ENCODE measurements around the gene ZFP14. TPM values are rescaled to one million over a fixed set of nuclear protein-coding genes. Genes with fewer than 3 reads are reported as not detected.

The ZFP14 gene
- total RNA-seq (25.6 TPM), polyA plus RNA-seq (2.2 TPM)

DNA sequence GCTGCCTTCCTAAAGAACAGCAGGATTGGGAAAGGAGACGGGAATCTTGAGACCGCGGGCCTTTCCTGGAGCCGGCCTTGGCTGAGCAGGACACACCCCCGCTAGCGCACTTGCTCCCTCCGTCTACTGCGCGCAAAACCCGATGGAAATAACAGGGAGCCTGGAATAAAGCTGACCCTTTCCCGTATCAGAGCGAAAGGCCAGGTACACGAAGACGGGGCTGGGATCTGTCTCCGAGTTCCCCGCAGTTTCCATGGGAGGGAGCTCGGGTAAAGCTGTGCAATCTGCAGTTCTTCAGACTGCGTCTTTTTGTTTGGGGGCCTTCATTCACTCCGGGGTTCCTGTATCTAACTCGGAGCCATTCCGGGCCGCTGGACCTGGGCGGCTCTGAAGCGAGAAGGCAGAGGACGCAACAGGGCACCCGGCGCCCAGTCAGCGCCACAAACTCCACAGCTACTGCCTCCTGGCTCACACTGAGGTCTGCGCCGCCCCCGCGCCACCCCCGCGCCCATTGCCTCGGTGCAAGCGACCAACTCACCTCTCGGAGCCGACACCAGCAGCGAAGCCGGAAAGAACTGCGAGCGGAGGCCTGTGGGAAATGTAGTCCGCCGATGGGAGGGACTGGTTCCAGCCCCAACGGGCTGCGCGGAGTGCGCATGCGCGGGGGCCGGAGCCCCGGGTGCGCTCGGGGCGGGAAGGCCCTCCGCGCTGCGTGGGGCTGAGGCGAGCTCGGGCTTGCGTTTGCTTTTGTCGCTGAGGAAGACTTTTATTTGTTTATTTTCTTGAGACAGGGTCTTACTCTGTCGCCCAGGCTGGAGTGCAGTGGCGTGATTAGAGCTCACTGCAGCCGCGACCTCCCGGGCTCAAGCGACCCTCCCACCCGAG lies at the start of gene ZFP14:
Gene ZFP14, minus strand, starts transcription at position 577 of the 885 bp plus-strand sequence. CDS start 11,309 bp downstream, outside the sequence.
- Histone ChIP-seq H3K4me3 (ENCODE audit: low read depth, low read length) (peak within 1 kb of the TSS; percentile 69), H3K27ac (ENCODE audit: low read depth) (peak within 1 kb of the TSS; percentile 84), H3K4me1 (ENCODE audit: insufficient read depth) (no peaks in the 10 kb centered on the region), H3K36me3 (ENCODE audit: insufficient read depth) (no peaks in the 10 kb centered on the region)
- peak; percentile 81 for DNase-seq (ENCODE audit: extremely low spot score)
- 3% methylated on average over 69 of the region's 69 CpGs for WGBS

DNA sequence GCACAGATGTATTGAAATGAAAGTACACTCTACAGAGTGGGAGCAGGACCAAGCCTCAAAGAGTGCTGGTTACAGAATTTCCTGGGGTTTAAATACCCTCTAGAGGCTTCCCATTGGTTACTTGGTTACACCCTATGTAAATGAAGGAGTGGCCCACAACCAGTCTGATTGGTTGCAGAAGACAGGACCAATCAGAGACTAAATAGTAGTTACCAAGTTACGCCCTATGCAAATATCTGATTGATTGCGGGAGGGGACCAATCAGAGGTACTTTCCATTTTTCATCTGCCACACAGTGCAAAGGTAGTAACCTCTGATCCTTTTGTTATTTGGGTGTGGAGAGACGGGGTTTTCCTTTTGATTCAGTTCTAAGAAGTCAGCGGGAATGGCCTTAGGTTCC lies 44.9 kb upstream of the ZFP14 start:
- WGBS, result 92% methylated on average over 4 of the region's 4 CpGs
- Histone ChIP-seq H3K4me3 (ENCODE audit: low read depth, low read length) (no peak overlapping the region), H3K36me3 (ENCODE audit: insufficient read depth) (no peaks in the 10 kb centered on the region), H3K4me1 (ENCODE audit: insufficient read depth) (no peaks in the 10 kb centered on the region), H3K27ac (ENCODE audit: low read depth) (no peak overlapping the region)
- no peak for DNase-seq (ENCODE audit: extremely low spot score)

DNA sequence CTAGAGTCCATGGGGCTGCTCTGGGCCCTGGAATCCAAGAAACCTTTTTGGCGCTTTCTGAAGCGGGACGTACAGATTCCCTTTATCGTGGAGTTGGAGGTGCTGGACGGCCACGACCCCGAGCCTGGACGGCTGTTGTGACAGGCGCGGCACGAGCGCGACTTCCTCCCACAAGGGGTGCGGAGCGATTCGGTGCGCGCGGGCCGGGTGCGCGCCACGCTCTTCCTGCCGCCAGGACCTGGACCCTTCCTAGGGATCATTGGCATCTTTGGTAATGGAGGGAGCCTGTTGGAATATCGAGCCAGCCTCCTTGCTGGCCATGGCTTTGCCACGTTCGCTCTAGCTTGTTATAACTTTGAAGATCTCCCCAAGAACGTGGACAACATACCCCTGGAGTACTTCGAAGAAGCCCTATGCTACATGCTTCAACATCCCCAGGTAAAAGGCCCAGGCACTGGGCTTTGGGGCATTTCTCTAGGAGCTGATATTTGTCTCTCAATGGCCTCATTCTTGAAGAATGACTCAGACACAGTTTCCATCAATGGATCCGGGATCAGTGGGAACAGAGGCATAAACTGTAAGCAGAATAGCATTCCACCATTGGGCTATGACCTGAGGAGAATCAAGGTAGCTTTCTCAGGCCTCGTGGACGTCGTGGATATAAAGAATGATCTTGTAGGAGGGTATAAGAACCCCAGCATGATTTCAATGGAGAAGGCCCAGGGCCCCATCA lies 42.9 kb upstream of the ZFP14 start:
- H3K4me3 ChIP-seq (ENCODE audit: low read depth, low read length), result peak overlapping the region; percentile 26
- DNase-seq (ENCODE audit: extremely low spot score), result no peak
- H3K4me1 ChIP-seq (ENCODE audit: insufficient read depth), result no peaks in the 10 kb centered on the region
- H3K36me3 ChIP-seq (ENCODE audit: insufficient read depth), result no peaks in the 10 kb centered on the region
- no peak overlapping the region for H3K27ac ChIP-seq (ENCODE audit: low read depth)
- WGBS, result 19% methylated on average over 33 of the region's 33 CpGs

DNA sequence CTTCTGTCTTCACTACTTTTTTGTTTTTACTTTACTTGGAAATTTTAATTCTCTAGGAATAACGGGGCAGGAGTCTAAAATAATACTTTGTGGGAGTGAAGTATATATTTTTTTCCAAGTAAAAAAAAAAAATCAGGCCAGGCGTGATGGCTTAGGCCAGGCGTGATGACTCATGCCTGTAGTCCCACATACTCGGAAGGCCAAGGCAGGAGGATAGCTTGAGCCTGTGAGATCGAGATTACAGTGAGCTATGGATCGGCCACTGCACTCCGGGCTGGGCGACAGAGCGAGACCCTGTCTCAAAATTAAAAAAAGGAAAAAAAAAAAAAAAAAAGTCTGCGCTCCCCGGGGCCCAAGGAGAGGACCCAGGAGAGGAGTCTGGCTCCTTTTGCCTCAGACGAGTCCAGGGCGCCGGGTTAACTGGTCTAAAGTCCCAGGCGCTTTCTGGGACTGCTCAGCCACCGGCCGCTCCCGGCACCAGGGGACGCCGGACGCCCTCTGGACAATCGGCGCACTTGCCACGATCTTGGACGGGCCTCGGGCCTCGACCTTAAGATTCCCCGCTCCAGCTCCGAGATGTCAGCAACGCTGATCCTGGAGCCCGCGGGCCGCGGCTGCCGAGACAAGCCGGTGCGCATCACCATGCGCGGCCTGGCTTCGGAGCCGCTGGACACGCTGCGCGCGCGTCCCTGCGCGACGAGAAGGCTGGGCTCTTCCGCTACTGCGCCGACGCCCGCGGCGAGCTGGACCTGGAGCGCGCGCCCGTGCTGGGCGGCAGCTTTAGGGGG lies 42.2 kb upstream of the ZFP14 start:
- Histone ChIP-seq H3K36me3 (ENCODE audit: insufficient read depth) (no peaks in the 10 kb centered on the region), H3K4me1 (ENCODE audit: insufficient read depth) (no peaks in the 10 kb centered on the region), H3K4me3 (ENCODE audit: low read depth, low read length) (peak overlapping the region; percentile 26), H3K27ac (ENCODE audit: low read depth) (no peak overlapping the region)
- no peak for DNase-seq (ENCODE audit: extremely low spot score)
- 7% methylated on average over 61 of the region's 61 CpGs for WGBS

DNA sequence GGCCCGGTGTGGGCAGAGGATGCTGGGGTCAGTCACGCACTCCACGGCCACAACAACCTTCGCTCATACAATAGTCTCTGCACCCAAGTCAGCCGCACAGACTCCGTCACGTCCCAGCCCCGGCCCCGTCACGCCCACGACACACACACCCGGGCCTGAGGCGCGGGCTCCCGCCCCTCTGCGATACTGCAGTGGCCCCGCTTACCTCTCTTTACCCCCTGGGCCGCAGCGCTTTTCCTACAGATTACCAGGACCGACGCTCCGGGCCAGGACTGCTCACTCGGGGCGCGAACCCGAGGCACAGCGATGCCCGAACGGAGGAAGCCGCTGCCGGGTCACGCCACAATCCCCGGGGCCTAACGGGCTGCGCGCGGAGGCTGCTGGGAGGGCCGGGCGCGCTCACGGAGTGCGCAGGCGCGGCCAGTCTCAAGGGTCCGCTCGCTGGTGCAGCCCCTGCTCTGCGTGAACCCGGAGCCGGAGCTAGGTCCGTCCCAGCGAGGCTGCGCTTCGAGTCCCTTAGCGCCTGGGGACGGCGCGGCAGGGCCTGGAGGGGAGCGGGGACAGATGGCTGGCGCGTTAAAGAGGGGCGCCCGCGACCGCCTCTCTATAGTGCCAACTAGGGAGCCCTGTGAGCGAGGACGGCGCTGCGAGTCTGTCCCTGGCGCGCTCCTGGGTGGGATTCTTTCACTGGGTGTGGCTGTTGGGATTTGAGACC lies 39.4 kb upstream of the ZFP14 start, which contains the start of gene ZFP82:
Gene ZFP82, minus strand, starts transcription at position 358 of the 715 bp plus-strand sequence. CDS start 8,855 bp downstream, outside the sequence.
- DNase-seq (ENCODE audit: extremely low spot score), result peak; percentile 43
- peak within 1 kb of the TSS; percentile 78 for H3K27ac ChIP-seq (ENCODE audit: low read depth)
- H3K4me3 ChIP-seq (ENCODE audit: low read depth, low read length), result peak within 1 kb of the TSS; percentile 81
- under 1% methylated on average over 70 of the region's 70 CpGs for WGBS
- no peaks in the 10 kb centered on the region for H3K36me3 ChIP-seq (ENCODE audit: insufficient read depth)
- H3K4me1 ChIP-seq (ENCODE audit: insufficient read depth), result no peaks in the 10 kb centered on the region

DNA sequence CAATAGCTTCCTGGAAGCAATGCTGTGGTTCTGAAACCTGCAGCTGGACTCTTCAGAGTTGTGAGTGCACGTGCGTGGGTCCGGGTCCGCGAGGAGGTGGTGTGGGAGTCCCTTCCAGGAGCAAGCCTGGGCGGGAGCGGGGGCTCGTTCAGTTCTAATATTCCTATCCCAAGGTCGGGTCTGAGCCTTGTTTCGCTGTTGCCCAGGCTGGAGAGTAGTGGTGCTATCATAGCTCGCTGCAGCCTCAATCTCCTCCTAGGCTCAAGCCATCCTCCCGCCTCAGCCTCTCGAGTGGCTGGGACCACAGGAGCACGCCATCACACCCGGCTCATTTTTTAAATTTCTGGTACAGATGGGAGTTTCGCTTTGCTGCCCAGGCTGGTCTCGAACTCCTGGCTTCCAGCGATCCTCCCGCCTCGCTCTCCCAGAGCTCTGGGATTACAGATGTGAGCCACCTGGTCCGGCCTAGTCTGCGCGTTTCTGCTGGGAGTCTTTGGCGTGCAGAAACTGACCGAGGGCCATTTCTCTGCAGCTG lies 38.8 kb upstream of the ZFP14 start:
- Histone ChIP-seq H3K4me3 (ENCODE audit: low read depth, low read length) (peak overlapping the region; percentile 81), H3K4me1 (ENCODE audit: insufficient read depth) (no peaks in the 10 kb centered on the region), H3K27ac (ENCODE audit: low read depth) (peak overlapping the region; percentile 78), H3K36me3 (ENCODE audit: insufficient read depth) (no peaks in the 10 kb centered on the region)
- DNase-seq (ENCODE audit: extremely low spot score), result peak; percentile 5
- WGBS, result 13% methylated on average over 25 of the region's 25 CpGs

DNA sequence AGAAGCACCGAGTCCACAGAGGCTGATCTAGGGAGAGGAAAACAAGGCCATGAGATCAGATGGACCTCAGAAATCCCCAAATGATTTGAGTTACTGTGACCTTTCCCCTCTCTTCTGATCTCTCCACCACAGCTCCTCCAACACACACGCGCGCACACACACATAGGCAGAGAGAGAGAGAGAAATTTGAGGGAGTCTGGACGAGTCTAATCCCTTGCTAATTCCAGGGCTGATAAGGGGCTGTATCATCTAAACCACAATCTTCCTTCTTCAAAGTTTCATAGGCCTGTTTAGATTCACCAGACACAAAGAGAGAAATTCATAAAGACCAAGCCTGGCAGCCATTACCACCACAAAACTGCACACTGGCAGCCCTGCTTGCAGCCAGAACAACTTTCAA lies 30.8 kb upstream of the ZFP14 start:
- DNase-seq (ENCODE audit: extremely low spot score), result no peak
- WGBS, result 66% methylated on average over 5 of the region's 5 CpGs
- H3K27ac ChIP-seq (ENCODE audit: low read depth), result no peak overlapping the region
- H3K36me3 ChIP-seq (ENCODE audit: insufficient read depth), result peaks cover 9% of the 10 kb centered on the region
- no peaks in the 10 kb centered on the region for H3K4me1 ChIP-seq (ENCODE audit: insufficient read depth)
- no peak overlapping the region for H3K4me3 ChIP-seq (ENCODE audit: low read depth, low read length)

DNA sequence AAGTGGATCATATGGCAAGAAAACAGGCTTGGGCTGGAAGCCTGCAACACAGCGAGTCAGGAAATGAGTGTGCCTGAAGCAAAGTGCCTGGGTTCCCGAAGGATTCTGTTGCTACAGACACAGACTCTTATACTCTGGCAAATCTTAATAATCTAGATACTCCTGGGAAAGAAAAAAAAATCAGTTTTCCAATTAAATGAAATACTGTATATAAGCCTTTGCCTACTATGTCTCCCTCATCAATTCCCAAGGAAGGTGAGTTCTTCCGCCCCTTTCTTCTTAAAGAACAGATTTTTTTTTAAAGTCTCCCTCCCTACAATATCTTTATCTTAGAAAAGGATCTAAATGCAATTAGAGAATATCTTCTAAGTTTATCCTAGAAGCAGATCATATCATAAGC lies 29.1 kb upstream of the ZFP14 start:
- Histone ChIP-seq H3K4me1 (ENCODE audit: insufficient read depth) (no peaks in the 10 kb centered on the region), H3K4me3 (ENCODE audit: low read depth, low read length) (no peak overlapping the region), H3K27ac (ENCODE audit: low read depth) (no peak overlapping the region), H3K36me3 (ENCODE audit: insufficient read depth) (peaks cover 12% of the 10 kb centered on the region)
- DNase-seq (ENCODE audit: extremely low spot score), result no peak
- WGBS, result 98% methylated on average over 3 of the region's 3 CpGs

DNA sequence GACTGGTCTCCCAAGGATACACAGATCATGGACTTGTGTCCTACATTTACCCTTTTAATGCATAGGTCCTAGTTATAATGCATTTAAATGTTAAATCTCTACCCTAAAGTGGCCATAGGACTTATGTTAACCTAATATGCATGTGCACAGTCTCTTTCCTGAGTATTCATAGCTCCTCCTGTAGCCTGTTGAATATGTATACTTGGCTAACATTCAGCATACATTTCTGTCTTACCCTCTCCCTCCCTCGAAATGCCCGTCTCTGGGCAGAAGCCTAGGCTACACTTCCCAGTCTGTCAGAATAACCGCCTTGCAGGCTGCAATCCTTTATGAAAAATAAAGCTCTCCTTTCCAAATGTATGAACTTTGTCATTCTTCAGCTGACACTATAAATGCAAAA lies 25.5 kb upstream of the ZFP14 start:
- 98% methylated on average over 3 of the region's 3 CpGs for WGBS
- DNase-seq (ENCODE audit: extremely low spot score), result no peak
- no peak overlapping the region for H3K27ac ChIP-seq (ENCODE audit: low read depth)
- no peak overlapping the region for H3K4me3 ChIP-seq (ENCODE audit: low read depth, low read length)
- H3K36me3 ChIP-seq (ENCODE audit: insufficient read depth), result peaks cover 21% of the 10 kb centered on the region
- H3K4me1 ChIP-seq (ENCODE audit: insufficient read depth), result no peaks in the 10 kb centered on the region

DNA sequence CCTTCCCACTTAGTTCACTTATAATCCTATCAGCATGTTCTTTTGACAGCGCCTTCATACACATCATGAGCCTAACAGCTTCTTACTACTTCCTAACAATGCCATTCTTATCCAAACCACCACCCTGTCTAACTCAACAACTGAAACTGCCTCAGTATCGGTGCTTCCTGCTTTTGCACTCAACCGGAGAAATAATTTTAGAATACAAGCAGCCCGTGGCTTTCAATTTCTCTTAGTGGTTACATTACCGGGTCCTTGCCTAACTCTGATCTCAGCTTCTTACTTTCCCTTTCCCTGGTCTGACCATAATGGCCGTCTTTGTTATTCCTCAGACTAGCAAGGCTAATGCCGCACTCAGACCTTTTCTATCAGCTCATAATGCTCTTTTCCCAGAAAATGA lies 22.5 kb upstream of the ZFP14 start:
- DNase-seq (ENCODE audit: extremely low spot score), result no peak
- H3K36me3 ChIP-seq (ENCODE audit: insufficient read depth), result peaks cover 15% of the 10 kb centered on the region
- no peak overlapping the region for H3K27ac ChIP-seq (ENCODE audit: low read depth)
- 94% methylated on average over 7 of the region's 7 CpGs for WGBS
- H3K4me3 ChIP-seq (ENCODE audit: low read depth, low read length), result no peak overlapping the region
- no peaks in the 10 kb centered on the region for H3K4me1 ChIP-seq (ENCODE audit: insufficient read depth)

DNA sequence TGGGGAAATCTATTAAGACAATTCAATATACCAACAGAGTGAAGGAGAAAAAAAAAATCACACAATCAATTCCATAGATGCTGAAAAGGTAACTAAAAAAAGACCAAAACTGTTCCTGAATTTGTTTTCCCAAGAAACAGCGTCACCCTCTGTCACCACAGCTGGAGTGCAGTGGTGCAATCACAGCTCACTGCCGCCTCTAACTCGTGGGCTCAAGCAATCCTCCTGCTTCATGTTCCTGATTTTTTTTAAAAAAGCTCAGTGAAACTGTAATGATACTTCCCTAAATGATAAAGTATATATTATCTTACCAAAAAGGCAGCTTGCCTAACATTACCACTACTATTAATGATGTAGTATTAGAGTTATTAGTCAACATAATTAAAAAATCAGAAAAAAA lies 19.6 kb upstream of the ZFP14 start:
- H3K27ac ChIP-seq (ENCODE audit: low read depth), result no peak overlapping the region
- no peaks in the 10 kb centered on the region for H3K4me1 ChIP-seq (ENCODE audit: insufficient read depth)
- no peak for DNase-seq (ENCODE audit: extremely low spot score)
- 96% methylated on average over 3 of the region's 3 CpGs for WGBS
- H3K4me3 ChIP-seq (ENCODE audit: low read depth, low read length), result no peak overlapping the region
- peaks cover 13% of the 10 kb centered on the region for H3K36me3 ChIP-seq (ENCODE audit: insufficient read depth)

DNA sequence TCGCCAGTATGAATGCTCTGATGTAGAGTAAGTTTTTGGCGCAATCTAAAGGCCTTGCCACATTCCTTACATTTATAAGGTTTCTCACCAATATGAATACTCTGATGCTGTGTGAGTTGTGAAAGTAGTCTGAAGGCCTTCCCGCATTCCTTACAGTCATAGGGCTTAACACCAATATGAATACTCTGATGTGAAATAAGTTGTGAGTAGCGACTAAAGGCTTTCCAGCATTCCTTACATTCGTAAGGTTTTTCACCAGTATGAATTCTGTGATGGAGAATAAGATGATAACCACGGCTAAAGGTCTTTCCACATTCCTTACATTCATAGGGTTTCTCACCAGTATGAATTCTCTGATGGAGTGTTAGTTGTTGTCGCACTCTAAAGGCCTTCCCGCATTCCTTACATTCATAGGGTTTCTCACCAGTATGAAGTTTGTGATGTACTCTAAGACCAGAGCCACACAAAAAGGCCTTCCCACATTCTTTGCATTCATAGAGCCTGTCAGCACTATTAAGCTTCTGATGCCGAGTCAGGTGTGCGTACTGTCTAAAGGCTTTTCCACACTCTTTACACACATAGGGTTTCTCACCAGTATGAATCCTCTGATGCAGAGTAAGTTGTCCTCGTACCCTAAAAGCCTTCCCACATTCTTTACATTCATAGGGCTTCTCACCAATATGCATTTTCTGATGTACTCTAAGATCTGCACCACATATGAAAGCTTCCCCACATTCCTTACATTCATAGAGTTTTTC lies 14.1 kb upstream of the ZFP14 start:
- Histone ChIP-seq H3K4me1 (ENCODE audit: insufficient read depth) (no peaks in the 10 kb centered on the region), H3K27ac (ENCODE audit: low read depth) (no peak overlapping the region), H3K4me3 (ENCODE audit: low read depth, low read length) (no peak overlapping the region), H3K36me3 (ENCODE audit: insufficient read depth) (peaks cover 8% of the 10 kb centered on the region)
- WGBS, result 98% methylated on average over 11 of the region's 11 CpGs
- DNase-seq (ENCODE audit: extremely low spot score), result no peak

All from urinary bladder (tissue), 4 donors.